A673 (cell line): ENCODE measurements around the gene NCBP2.

Source experiments
- EZH2 ChIP-seq: fragments of 200-600 bp; sonication (generic); IDR thresholded peaks from 2 replicates; pipeline ENCODE4 v1.6.1; 2017; ENCODE audit warnings: borderline replicate concordance, low read depth, mild to moderate bottlenecking, mixed read lengths, antibody characterized with exemption, low read length; ENCODE audit not compliant: poor library complexity, severe bottlenecking
- TF ChIP-seq, protein P1 (sequence below): fragments of 300-800, 200-600 bp; sonication (generic); conservative IDR thresholded peaks from 2 replicates; pipeline ENCODE4 v1.5.1; 2017; ENCODE audit warnings: low read depth, mild to moderate bottlenecking, antibody characterized with exemption, low read length, moderate library complexity, mixed read lengths

DNA sequence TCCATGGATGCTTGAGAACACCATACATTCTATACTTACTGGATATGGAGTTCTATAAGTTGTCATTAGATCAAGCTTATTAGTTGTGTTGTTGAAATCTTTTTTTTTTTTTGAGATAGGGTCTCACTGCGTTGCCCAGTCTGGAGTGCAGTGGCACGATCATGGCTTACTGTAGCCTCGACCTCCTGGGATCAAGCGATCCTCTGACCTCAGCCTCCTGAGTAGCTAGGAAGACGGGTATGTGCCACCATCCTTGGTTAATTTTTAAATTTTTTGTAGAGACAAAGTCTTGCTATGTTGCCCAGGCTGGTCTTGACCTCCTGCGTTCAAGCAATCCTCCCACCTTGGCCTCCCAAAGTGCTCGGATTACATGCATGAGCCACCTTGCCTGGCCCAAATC lies 12.5 kb upstream of the NCBP2 start:
- no peak for TF ChIP-seq EZH2
- TF ChIP-seq, protein P1, sequence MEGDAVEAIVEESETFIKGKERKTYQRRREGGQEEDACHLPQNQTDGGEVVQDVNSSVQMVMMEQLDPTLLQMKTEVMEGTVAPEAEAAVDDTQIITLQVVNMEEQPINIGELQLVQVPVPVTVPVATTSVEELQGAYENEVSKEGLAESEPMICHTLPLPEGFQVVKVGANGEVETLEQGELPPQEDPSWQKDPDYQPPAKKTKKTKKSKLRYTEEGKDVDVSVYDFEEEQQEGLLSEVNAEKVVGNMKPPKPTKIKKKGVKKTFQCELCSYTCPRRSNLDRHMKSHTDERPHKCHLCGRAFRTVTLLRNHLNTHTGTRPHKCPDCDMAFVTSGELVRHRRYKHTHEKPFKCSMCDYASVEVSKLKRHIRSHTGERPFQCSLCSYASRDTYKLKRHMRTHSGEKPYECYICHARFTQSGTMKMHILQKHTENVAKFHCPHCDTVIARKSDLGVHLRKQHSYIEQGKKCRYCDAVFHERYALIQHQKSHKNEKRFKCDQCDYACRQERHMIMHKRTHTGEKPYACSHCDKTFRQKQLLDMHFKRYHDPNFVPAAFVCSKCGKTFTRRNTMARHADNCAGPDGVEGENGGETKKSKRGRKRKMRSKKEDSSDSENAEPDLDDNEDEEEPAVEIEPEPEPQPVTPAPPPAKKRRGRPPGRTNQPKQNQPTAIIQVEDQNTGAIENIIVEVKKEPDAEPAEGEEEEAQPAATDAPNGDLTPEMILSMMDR = no peak
